AG04449 (cell line): ENCODE measurements around the gene NEUROG1.

ENCODE experiments used
- CTCF ChIA-PET: fragments of 350-600 bp; formaldehyde crosslinking; extraction: SDS; loops from one replicate; lab custom pipeline; 2021; ENCODE audit warnings: antibody characterized with exemption; lab: Yijun Ruan, JAX
- POLR2A ChIA-PET: fragments of 400-600, 350-600 bp; formaldehyde crosslinking; extraction: SDS; loops from one replicate; lab custom pipeline; 2020; ENCODE audit warnings: antibody characterized with exemption, inconsistent platforms; lab: Yijun Ruan, JAX
- DNase-seq: peaks from one replicate; pipeline ENCODE4 v3.0.0-alpha.2; 2010; ENCODE audit warnings: low read depth, low spot score
- H3K4me3 ChIP-seq: 2 replicates; pipeline ENCODE4 v1.5.1; 2011; ENCODE audit warnings: low read depth, mild to moderate bottlenecking, control low read depth, low read length
- TF ChIP-seq, protein P1 (sequence below): IDR thresholded peaks from one replicate; pipeline ENCODE4 v1.5.1; 2011; ENCODE audit warnings: mild to moderate bottlenecking, moderate library complexity, low read length, control low read depth, inconsistent platforms; ENCODE audit not compliant: insufficient read depth; ENCODE audit errors: missing control alignments

Gene NEUROG1

DNA sequence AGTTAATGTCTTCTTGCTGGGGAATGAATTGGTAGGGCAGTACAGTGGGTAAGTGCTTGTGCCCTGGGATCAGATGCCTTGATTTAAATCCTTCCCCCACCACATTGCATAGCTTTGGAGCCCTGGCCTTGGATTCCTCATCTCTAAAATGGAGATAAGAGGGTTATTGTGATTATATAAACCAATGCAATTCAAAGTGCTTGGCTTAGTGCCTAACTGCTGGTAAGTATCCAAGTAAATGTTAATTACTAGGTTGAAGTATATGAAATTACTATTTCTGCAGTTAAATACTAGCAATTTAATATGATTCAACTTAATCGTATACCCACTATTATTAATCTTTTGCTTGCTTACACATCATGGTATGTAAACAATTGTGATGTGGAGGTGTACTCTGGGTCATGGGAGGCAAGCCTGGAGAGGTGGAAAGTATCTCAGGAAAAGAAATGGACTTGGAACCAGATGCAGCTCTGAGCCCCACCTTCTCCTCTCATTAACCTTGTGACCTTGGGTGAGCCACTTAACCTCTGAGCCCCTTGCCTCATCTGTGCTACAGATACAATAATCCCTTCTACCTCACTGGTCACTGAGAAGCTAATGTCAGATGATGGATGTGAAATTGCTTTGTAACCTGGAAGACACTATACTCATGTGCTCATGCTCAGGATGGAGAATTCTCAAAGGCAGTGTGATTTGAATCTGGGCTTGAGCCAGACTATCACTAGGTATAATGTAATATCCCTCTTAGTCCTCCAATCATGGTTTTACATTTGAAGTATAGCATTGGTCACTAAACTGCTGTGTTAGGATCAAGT, 23.8 kb downstream of the NEUROG1 start:
- CTCF ChIA-PET, result interaction anchor here (1.0 to 4.4 kb wide), 4 partner anchors 39 to 54 kb away, joined by 3 to 25 read pairs (median 4); no protein-coding TSS in a partner anchor
- POLR2A ChIA-PET, result no interaction called here
- no peak for DNase-seq

DNA sequence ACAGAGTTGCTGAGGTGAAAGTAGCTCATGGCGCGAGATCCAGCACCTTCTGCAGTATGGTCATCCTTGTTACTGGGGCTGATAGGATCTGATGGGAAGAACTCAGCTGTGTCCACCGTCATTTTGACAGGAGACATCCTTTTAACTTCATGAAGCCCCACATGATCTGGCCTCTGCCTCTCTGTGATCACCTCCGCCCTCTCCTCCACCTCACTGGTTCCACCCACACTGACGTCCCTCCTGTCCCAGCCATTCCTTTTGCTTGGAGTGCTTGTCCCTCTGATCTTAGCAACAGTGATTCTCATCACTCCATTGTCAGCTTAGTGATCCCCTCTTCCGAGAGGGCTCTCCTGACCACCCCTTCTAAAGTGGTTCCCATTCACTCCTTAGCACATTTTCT, 25.8 kb downstream of the NEUROG1 start:
- ChIA-PET POLR2A (no interaction called here), CTCF (interaction anchor here (1.0 to 4.4 kb wide), 6 partner anchors 39 to 56 kb away, joined by 3 to 25 read pairs (median 8); no protein-coding TSS in a partner anchor)
- no peak for DNase-seq
- TF ChIP-seq, protein P1, sequence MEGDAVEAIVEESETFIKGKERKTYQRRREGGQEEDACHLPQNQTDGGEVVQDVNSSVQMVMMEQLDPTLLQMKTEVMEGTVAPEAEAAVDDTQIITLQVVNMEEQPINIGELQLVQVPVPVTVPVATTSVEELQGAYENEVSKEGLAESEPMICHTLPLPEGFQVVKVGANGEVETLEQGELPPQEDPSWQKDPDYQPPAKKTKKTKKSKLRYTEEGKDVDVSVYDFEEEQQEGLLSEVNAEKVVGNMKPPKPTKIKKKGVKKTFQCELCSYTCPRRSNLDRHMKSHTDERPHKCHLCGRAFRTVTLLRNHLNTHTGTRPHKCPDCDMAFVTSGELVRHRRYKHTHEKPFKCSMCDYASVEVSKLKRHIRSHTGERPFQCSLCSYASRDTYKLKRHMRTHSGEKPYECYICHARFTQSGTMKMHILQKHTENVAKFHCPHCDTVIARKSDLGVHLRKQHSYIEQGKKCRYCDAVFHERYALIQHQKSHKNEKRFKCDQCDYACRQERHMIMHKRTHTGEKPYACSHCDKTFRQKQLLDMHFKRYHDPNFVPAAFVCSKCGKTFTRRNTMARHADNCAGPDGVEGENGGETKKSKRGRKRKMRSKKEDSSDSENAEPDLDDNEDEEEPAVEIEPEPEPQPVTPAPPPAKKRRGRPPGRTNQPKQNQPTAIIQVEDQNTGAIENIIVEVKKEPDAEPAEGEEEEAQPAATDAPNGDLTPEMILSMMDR, result no peak
- no peak overlapping the region for H3K4me3 ChIP-seq

More for the DNA sequence above, 23.8 kb downstream of the NEUROG1 start:
- TF ChIP-seq, protein P1, result no peak
- no peak overlapping the region for H3K4me3 ChIP-seq

DNA sequence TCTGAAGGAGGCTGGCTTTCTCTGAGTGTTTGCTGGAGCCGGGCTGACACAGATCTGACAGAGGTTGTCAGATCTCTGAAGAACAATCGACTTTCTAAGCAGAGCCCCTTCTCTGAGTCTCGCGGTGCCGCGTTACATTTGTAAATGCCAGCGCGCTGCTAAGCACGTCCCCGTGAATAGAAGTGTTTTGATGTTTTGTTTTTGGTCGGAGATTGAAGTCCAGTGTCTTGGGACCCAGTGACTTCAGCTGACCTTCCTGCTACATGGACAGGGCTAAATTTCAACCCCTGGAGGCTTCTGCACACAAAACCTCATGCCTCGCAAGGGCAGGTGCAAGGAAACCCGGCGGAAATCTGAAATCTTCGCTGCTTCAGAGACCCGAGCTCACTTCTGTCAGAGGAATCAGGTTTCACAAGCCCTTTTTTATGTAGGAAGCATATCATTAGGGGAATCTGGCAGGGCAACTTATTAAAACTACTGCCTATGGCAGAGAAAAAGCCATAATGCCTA, 27.2 kb downstream of the NEUROG1 start:
- ChIA-PET CTCF (interaction anchor here (0.7 to 4.4 kb wide), 6 partner anchors 40 to 52 kb away, joined by 3 to 25 read pairs (median 8); no protein-coding TSS in a partner anchor), POLR2A (no interaction called here)
- no peak overlapping the region for H3K4me3 ChIP-seq
- no peak for DNase-seq
- TF ChIP-seq, protein P1, result no peak

DNA sequence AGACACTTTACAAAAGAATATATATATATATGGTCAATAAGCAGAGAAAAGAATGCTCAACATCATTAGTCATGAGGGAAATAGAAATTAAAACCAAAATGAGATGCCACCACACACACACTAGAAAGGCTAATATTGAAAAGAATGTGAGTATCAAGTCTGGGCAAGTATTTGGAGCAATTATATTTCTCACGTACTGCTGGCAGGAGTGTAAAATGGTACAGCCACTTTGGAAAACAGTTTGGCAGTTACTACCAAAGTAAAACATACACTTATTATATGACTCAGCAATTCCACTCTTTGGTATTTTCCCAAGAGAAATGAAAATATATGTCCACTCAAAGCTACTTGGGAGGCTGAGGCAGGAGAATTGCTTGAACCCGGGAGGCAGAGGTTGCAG, 29.8 kb downstream of the NEUROG1 start:
- TF ChIP-seq, protein P1, result no peak
- CTCF ChIA-PET, result interaction anchor here (1.0 to 2.3 kb wide), 4 partner anchors 39 to 62 kb away, joined by 3 to 8 read pairs (median 3); no protein-coding TSS in a partner anchor
- no peak overlapping the region for H3K4me3 ChIP-seq
- peak; percentile 49 for DNase-seq
- POLR2A ChIA-PET, result no interaction called here

DNA sequence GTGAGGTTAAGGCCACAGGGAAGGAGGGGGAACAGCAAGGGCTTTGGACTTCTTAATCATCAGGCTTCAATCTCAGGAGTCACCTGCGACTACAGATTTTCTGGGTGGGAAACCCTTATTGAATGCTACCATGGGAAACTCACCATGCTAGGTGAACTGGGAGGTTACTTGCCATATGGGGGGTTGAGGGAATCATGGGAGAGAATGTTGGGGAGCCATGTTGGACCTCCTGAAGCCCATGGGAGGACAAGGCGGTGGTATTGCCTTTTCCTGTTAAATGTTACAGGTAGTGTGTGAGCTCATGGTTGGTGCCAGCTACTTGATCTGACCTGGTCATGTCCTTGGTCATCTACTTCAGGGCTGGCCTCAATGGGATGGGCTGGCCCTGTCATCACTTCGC, 31.4 kb downstream of the NEUROG1 start:
- POLR2A ChIA-PET, result no interaction called here
- H3K4me3 ChIP-seq, result no peak overlapping the region
- DNase-seq, result no peak
- TF ChIP-seq, protein P1, result no peak
- CTCF ChIA-PET, result interaction anchor here (0.9 to 2.3 kb wide), 3 partner anchors 38 to 48 kb away, joined by 3 to 8 read pairs (median 4); no protein-coding TSS in a partner anchor

DNA sequence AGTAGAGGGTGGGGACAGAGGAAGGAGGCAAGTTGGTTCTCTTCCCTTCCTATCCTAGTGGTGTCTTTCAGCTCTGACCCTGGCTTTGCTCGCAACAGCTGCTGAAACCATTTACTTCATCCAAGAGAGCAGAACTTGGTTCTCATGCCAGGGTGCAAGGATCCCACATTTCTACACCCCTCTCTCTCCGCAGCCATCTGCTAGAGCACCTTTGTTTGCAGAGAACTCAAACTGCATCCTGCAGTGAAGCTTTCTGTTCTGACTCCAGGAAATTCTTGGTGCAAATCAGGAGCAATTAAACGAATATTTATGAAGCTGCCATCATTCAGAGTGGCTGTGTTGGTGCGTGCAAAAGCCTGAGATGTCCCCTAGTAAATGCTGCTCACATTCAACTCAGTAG, 31.9 kb downstream of the NEUROG1 start:
- TF ChIP-seq, protein P1, result no peak
- CTCF ChIA-PET, result interaction anchor here (0.9 to 2.3 kb wide), 3 partner anchors 37 to 48 kb away, joined by 3 to 8 read pairs (median 4); no protein-coding TSS in a partner anchor
- no peak overlapping the region for H3K4me3 ChIP-seq
- POLR2A ChIA-PET, result no interaction called here
- no peak for DNase-seq
